Suprapubic skin (tissue), 4 donors: ENCODE results near the gene TCL1B.

Experiments used
- EP300 ChIP-seq: sonication (generic); formaldehyde crosslinking; IDR thresholded peaks from one replicate; pipeline ENCODE4 v1.6.1; 2017; ENCODE audit warnings: antibody characterized with exemption
- POLR2A ChIP-seq, 2 donors: fragments of 450-650 bp; IDR thresholded peaks; one replicate each; pipeline ENCODE4 v1.6.1; 2017; ENCODE audit warnings: antibody characterized with exemption in 2 of 2, mild to moderate bottlenecking in 2 of 2, moderate library complexity in 2 of 2
- POLR2AphosphoS5 ChIP-seq, 3 donors: sonication (generic); formaldehyde crosslinking; IDR thresholded peaks; one replicate each; pipeline ENCODE4 v1.6.1; 2017; ENCODE audit warnings: antibody characterized with exemption in 3 of 3

DNA sequence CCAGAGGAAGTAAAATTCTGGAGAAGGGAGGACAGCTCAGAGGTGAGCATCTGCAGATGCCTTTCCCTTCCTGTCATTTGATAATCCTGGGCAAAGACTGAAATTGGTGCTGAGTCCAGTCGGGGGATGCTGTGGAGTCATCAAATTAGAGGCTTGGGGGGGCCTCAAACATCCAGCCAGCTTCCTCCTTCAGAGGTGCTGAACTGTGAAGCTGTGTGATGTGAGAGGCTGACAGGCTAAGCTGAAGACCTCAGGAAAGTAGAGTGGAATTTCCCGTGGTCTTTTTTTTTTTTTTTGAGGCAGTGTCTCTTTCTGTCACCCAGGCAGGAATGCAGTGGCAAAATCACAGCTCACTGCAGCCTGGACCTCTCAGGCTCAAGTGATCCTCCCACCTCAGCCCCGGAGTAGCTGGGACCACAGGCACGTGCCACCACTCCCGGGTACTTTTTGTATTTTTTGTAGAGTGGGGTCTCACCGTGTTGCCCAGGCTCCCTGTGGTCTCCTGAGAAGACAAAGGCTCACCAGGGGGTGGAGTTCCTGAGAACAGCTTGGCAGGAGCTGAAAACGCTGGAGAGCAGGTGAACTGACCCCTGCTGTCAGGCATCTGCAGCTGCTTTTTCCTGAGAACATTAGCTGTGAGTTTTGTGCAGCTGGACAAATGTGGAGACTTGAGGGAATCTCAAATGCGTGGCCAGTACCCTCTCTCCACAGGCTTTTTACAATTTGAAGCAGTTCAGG, 6.1 kb upstream of the TCL1B start:
- TF ChIP-seq POLR2A (IDR thresholded peaks at IDR 0.05) (no peak), POLR2AphosphoS5 (IDR thresholded peaks at IDR 0.05) (no peak), EP300 (no peak)
